Tibial artery (tissue), 4 donors: ENCODE results near the gene MACROD2.

Source experiments
- DNase-seq, 2 donors: peaks; one replicate each; pipeline ENCODE4 v3.0.0-alpha.2; 2019
- H3K27ac ChIP-seq, 2 donors: fragments of 200-600 bp; sonication (generic) in 1 of 2; 1 replicate in 1 of 2; 2 replicates in 1 of 2; pipeline ENCODE4 v1.5.1; 2018 to 2019; ENCODE audit warnings: mild to moderate bottlenecking in 1 of 2
- H3K27me3 ChIP-seq, 2 donors: fragments of 200-600 bp; sonication (generic) in 1 of 2; one replicate each; pipeline versions ENCODE4 v1.5.1 to v1.6.0; 2016 to 2019
- H3K36me3 ChIP-seq, 3 donors: fragments of 200-600 bp; sonication (generic) in 2 of 3; one replicate each; pipeline ENCODE4 v1.5.1; 2016 to 2019; ENCODE audit warnings: mild to moderate bottlenecking in 2 of 3
- H3K4me1 ChIP-seq, 4 donors: fragments of 200-600 bp; sonication (generic) in 2 of 4; 1 replicate in 3 of 4; 2 replicates in 1 of 4; pipeline ENCODE4 v1.5.1; 2016 to 2019
- H3K4me3 ChIP-seq, 2 donors: fragments of 200-600 bp; sonication (generic) in 1 of 2; 1 replicate in 1 of 2; 2 replicates in 1 of 2; pipeline ENCODE4 v1.5.1; 2018 to 2019; ENCODE audit warnings: mild to moderate bottlenecking in 2 of 2
- H3K9me3 ChIP-seq, 3 donors: fragments of 200-600 bp; sonication (generic) in 1 of 3; one replicate each; pipeline ENCODE4 v1.5.1; 2016 to 2019
- CTCF ChIP-seq, 2 experiments: fragments of 200-600 bp in 1 of 2; fragments of 450-650 bp in 1 of 2; IDR thresholded peaks; one replicate each; pipeline ENCODE4 v1.5.1; 2017 to 2019; ENCODE audit warnings: antibody characterized with exemption in 2 of 2, mild to moderate bottlenecking in 1 of 2, moderate library complexity in 1 of 2
- intact Hi-C: fragments of 100-400 bp; cut with DNase I; formaldehyde crosslinking; loops from one replicate; pipeline ENCODE4 v1.15.0; 2023; ENCODE audit warnings: low total_unique reads

Gene MACROD2

GRCh38 chr20:15600565-15600964 is 1605.2 kb downstream of the MACROD2 start:
- intact Hi-C loops, result no loop called here

GRCh38 chr20:15603506-15603905 is 1608.2 kb downstream of the MACROD2 start:
- intact Hi-C loops, result no loop called here
- H3K27me3 ChIP-seq, result no peaks in the 10 kb centered on the region
- no peak overlapping the region for H3K4me3 ChIP-seq
- H3K9me3 ChIP-seq, result no peaks in the 10 kb centered on the region
- no peak for TF ChIP-seq CTCF (IDR thresholded peaks at IDR 0.05)
- H3K27ac ChIP-seq, result no peak overlapping the region
- no peaks in the 10 kb centered on the region for H3K36me3 ChIP-seq
- peaks cover 0 to 18% (median 5%) of the 10 kb centered on the region in 4 donors for H3K4me1 ChIP-seq
- no peak for DNase-seq

More at GRCh38 chr20:15600565-15600964, 1605.2 kb downstream of the MACROD2 start:
- DNase-seq, result no peak
- Histone ChIP-seq H3K9me3 (no peaks in the 10 kb centered on the region), H3K27ac (no peak overlapping the region), H3K4me1 (peaks cover 0 to 18% (median 5%) of the 10 kb centered on the region in 4 donors), H3K27me3 (no peaks in the 10 kb centered on the region), H3K4me3 (no peak overlapping the region), H3K36me3 (no peaks in the 10 kb centered on the region)
- TF ChIP-seq CTCF (IDR thresholded peaks at IDR 0.05), result no peak

- Histone ChIP-seq H3K9me3 (no peaks in the 10 kb centered on the region), H3K4me1 (peaks cover 0 to 18% (median 5%) of the 10 kb centered on the region in 4 donors), H3K27me3 (no peaks in the 10 kb centered on the region), H3K27ac (peak overlapping the region in 1 of 2 donors; percentile 34), H3K4me3 (no peak overlapping the region), H3K36me3 (no peaks in the 10 kb centered on the region)
- no peak for DNase-seq
- intact Hi-C loops, result no loop called here
- no peak for TF ChIP-seq CTCF (IDR thresholded peaks at IDR 0.05)
Observed at GRCh38 chr20:15603978-15604805, 1608.9 kb downstream of the MACROD2 start.

GRCh38 chr20:15609921-15610320 is 1614.6 kb downstream of the MACROD2 start:
- no peak for DNase-seq
- intact Hi-C loops, result no loop called here
- H3K36me3 ChIP-seq, result no peaks in the 10 kb centered on the region

GRCh38 chr20:15610787-15611186 is 1615.5 kb downstream of the MACROD2 start:
- no peaks in the 10 kb centered on the region for H3K36me3 ChIP-seq
- no peak overlapping the region for H3K4me3 ChIP-seq
- H3K9me3 ChIP-seq, result no peaks in the 10 kb centered on the region
- no peaks in the 10 kb centered on the region for H3K27me3 ChIP-seq
- no peak for DNase-seq
- intact Hi-C loops, result no loop called here
- no peak overlapping the region for H3K27ac ChIP-seq
- TF ChIP-seq CTCF (IDR thresholded peaks at IDR 0.05), result no peak
- peaks cover 0 to 27% (median 9%) of the 10 kb centered on the region in 4 donors for H3K4me1 ChIP-seq

More at GRCh38 chr20:15609921-15610320, 1614.6 kb downstream of the MACROD2 start:
- no peaks in the 10 kb centered on the region for H3K27me3 ChIP-seq
- no peak overlapping the region for H3K27ac ChIP-seq
- no peak for TF ChIP-seq CTCF (IDR thresholded peaks at IDR 0.05)
- H3K9me3 ChIP-seq, result no peaks in the 10 kb centered on the region
- peaks cover 0 to 27% (median 10%) of the 10 kb centered on the region in 4 donors for H3K4me1 ChIP-seq
- no peak overlapping the region for H3K4me3 ChIP-seq
